WI38 (cell line): ENCODE results near the gene DCN.

ENCODE experiments used
- H3K4me3 ChIP-seq: 2 replicates; pipeline ENCODE4 v1.5.1; 2011; ENCODE audit warnings: low read depth, mild to moderate bottlenecking, control low read depth, low read length
- TF ChIP-seq, protein P1 (sequence below): IDR thresholded peaks from 2 replicates; pipeline ENCODE4 v1.5.1; 2012; ENCODE audit warnings: low read depth, mild to moderate bottlenecking, control low read depth, low read length

Gene DCN

DNA sequence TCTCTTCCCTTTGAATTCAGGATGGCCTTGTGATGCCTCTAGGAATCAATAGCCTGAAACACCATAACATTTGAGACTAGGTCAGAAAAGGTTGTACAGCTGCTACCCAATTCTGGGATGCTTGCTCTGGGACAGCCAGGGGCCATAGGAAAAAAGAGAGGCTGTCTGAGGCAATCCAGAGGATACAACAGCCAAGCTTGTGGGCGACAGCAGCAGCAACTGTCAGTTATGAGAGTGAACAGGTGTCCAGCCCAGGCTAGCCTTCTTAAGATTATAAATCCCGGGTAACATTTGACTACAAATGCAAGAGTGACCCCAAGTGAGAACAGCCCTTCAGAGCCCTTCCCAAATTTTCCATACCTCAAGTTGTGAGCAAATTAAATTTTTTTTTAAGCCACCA, 11.1 kb downstream of the DCN start:
- H3K4me3 ChIP-seq, result no peak overlapping the region
- TF ChIP-seq, protein P1, sequence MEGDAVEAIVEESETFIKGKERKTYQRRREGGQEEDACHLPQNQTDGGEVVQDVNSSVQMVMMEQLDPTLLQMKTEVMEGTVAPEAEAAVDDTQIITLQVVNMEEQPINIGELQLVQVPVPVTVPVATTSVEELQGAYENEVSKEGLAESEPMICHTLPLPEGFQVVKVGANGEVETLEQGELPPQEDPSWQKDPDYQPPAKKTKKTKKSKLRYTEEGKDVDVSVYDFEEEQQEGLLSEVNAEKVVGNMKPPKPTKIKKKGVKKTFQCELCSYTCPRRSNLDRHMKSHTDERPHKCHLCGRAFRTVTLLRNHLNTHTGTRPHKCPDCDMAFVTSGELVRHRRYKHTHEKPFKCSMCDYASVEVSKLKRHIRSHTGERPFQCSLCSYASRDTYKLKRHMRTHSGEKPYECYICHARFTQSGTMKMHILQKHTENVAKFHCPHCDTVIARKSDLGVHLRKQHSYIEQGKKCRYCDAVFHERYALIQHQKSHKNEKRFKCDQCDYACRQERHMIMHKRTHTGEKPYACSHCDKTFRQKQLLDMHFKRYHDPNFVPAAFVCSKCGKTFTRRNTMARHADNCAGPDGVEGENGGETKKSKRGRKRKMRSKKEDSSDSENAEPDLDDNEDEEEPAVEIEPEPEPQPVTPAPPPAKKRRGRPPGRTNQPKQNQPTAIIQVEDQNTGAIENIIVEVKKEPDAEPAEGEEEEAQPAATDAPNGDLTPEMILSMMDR, result no peak

DNA sequence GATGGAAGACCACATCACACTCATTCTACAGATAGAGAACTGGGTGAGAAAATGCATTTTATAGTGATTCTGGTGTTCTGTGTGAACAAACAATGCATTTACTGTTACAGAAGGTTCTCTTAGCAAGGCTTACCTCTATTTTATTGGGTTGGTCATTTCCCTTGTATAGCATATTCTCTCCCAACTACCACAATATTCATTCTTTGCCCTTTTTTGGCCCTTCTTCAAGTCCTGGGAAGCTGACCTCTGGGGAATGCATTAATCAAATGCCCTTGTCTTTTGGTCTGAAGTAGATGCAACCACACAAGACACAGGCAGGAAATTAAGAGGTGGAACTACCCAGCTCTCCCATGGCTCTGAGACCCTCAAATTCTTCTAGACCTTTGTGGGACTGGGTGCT, 19.5 kb downstream of the DCN start:
- no peak overlapping the region for H3K4me3 ChIP-seq
- TF ChIP-seq, protein P1, result no peak

DNA sequence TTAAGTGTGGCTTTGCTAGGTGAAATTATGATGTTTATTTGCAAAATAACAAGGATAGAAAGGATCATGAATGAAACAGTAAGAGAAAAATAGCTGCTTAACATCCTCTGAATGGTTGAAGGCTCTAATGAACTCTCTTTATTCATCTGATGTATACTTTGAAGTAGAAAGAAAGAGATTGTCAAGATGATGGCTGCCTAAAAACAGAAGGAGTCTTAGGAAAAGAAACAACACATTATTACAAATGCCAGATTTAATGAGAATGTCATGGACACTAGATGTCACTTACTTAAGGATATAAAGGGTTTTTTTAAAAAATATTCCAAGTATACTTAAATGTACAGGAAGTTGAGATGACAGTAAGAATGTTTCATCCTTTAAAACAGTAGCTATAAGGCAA, 21.6 kb downstream of the DCN start:
- H3K4me3 ChIP-seq, result no peak overlapping the region
- TF ChIP-seq, protein P1, result no peak

- TF ChIP-seq, protein P1, result no peak
- H3K4me3 ChIP-seq, result no peak overlapping the region
Measured at GRCh38 chr12:91155990-91156389, 26.6 kb downstream of the DCN start.

- no peak overlapping the region for H3K4me3 ChIP-seq
- TF ChIP-seq, protein P1, result no peak
Measured at GRCh38 chr12:91154131-91154530, 28.5 kb downstream of the DCN start.

DNA sequence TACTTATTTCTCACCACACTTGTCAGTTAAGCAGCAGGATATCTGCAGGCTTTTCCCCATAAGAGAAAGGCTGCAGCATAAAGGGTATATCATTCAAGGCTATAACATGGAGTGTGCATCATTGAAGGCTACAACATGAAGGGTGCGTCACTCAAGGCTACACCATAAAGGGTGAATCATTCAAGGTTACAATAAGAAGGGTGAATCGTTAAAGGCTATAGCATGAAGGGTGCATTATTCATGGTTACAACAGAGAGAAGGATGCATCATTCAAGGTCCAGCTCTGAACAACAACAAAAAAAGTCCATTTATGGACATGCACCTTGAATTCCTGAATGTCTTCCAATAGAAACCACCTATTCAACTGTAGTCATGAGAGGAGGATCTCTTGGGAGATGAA, 38.6 kb downstream of the DCN start:
- no peak overlapping the region for H3K4me3 ChIP-seq
- TF ChIP-seq, protein P1, result no peak

DNA sequence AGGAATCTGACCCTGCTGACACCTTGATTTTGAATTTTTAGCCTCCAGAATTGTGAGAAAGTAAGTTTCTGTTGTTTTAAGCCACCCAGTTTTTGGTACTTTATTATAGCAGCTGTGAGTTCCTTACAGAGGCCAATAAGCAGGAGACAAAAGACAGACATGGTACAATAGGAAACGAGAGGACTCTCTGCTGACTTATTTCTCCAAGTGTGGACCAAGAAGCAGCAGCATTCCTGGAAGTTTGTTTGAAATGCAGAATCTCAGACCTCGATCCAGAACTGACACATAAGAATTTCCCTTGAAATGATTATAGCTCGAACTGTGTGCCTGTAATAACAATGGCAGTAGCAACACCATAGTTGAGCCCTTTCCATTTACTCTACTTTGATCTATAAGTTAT, 39.4 kb downstream of the DCN start:
- TF ChIP-seq, protein P1, result no peak
- no peak overlapping the region for H3K4me3 ChIP-seq
